Muscle layer of colon (tissue), 2 donors: ENCODE measurements around the gene MPP7.
"Not testable (repeated sequence)": the region's sequence is repeated elsewhere in the genome, so short reads cannot be mapped to it uniquely, and the experiment has no call there.

Experiments
- H3K27ac ChIP-seq: one replicate; pipeline ENCODE4 v1.7.0; 2013; ENCODE audit warnings: low read depth, mild to moderate bottlenecking, low read length, moderate library complexity
- H3K27me3 ChIP-seq, 2 donors: one replicate each; pipeline ENCODE4 v1.7.0; 2013; ENCODE audit warnings: low read length in 2 of 2, mild to moderate bottlenecking in 2 of 2; ENCODE audit not compliant: insufficient read depth in 2 of 2, control insufficient read depth in 1 of 2
- H3K36me3 ChIP-seq: one replicate; pipeline ENCODE4 v1.7.0; 2013; ENCODE audit warnings: mild to moderate bottlenecking, low read length; ENCODE audit not compliant: insufficient read depth
- H3K4me1 ChIP-seq: one replicate; pipeline ENCODE4 v1.7.0; 2013; ENCODE audit warnings: mild to moderate bottlenecking, low read length; ENCODE audit not compliant: insufficient read depth
- H3K4me3 ChIP-seq, 2 donors: one replicate each; pipeline ENCODE4 v1.7.0; 2013; ENCODE audit warnings: low read length in 2 of 2, low read depth in 1 of 2, mild to moderate bottlenecking in 1 of 2, moderate library complexity in 1 of 2
- H3K9ac ChIP-seq: one replicate; pipeline ENCODE4 v1.7.0; 2013; ENCODE audit warnings: low read length
- H3K9me3 ChIP-seq: one replicate; pipeline ENCODE4 v1.7.0; 2013; ENCODE audit warnings: mild to moderate bottlenecking, low read length
- donor health status: abdominal sarcoma.
- donor health status: Adenocarcinoma of cecum.

Gene MPP7

DNA sequence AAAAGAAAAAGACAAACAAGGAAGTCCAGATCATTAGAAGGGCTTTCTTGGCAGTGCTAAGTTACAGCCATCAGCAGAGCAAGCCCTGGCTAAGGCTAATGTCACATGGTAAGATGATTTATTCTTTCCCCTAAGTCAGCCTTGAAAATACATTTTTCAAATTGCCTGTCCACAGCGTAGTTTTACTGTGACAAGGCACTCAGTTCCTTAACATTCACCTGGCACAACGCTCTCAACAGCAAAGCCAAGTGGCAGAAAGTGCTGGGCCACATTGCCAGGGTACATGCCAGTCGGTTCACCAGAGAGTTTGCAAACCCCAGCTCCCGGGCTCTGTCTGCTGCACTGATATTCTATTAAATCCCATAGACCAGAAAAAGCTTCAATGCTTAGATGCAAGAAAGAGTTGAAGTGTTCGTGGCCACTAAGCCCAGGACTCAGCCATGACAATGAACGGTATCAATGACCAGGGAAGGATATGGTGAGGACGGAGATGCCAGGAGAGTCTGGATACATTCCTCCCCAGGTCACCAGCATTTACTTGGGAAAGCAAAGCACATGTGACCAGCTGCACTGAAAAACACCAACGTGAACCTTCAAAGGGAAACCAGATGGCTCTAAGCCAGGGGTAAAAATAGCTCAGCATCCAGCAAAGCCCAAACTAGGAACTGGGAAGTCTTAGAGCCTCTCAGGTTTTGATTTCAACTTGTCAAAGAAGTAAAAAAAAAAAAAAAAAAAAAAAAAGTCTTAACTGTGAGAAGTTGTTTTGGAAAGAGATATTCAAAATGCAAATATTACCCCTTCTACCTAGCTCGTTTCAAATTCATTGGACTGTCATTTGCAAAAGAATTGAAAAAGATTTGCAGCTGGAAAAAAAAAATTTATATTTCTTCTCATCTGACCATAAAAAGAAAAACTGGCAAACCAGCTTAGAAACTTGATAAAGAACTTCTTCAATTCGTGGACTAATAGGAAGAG, 23.9 kb upstream of the MPP7 start:
- Histone ChIP-seq H3K4me1 (peaks cover 64% of the 10 kb centered on the region), H3K27me3 (no peaks in the 10 kb centered on the region), H3K9ac (peak overlapping the region; percentile 49), H3K4me3 (peak overlapping the region in 1 of 2 donors; percentile 54), H3K36me3 (no peaks in the 10 kb centered on the region), H3K9me3 (no peaks in the 10 kb centered on the region), H3K27ac (peak overlapping the region; percentile 64)

DNA sequence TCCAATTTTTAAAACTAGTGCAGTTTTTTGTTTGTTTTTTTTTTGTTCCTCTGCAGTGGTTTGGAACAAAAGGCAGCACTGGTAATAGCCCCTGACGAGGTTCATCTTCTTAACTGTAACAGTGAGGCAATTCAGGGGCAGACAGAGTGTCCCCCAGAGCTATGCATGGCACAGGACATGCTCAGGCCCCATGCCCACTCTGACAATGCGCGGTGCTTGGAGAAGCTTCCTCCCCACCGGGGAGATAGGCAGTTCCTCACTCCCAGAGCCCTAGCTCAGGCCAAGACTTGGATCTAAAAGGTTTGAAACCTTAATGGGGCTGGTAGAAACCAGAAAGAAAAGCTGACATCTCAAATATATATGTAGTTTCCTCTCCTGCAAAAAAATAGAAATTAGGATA, 17.9 kb upstream of the MPP7 start:
- Histone ChIP-seq H3K27ac (no peak overlapping the region), H3K27me3 (no peaks in the 10 kb centered on the region), H3K4me3 (no peak overlapping the region), H3K9me3 (no peaks in the 10 kb centered on the region), H3K9ac (no peak overlapping the region), H3K4me1 (peaks cover 25% of the 10 kb centered on the region), H3K36me3 (no peaks in the 10 kb centered on the region)

DNA sequence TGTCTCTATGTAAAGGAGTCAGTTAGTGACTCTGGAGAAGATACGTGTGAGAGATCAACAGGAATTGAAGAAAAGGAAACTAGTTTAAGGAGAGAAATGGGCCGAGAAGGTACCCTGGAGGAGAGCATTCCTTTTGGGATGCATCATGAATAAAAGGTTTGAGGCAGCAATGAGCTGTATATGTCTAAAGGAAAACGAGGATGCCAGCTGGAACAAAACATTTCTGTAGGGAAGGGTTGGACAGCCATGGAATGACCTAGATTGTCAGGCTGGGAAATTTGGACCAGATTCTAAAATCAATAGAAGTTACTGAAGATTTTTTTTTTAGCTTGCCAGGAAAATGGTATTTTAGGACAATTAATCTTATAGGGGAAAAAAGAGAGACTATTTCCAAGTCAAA, 17.2 kb upstream of the MPP7 start:
- Histone ChIP-seq H3K4me3 (no peak overlapping the region), H3K9ac (no peak overlapping the region), H3K27ac (no peak overlapping the region), H3K36me3 (no peaks in the 10 kb centered on the region), H3K9me3 (no peaks in the 10 kb centered on the region), H3K4me1 (peaks cover 18% of the 10 kb centered on the region), H3K27me3 (no peaks in the 10 kb centered on the region)

DNA sequence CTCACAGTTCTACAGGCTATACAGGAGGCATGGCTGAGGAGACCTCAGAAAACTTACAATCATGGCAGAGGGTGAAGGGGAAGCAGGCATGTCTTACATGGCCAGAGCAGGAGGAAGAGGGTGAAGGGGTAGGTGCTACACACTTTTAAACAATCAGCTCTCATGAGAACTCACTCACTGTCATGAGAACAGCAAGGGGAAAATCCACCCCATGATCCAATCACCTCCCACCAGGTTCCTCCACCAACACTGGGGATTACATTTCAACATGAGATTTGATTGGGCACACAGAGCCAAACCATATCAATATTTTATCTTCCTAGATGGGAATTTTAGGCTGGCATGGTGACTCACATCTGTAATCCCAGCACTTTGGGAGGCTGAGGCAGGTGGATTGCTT, 16.2 kb upstream of the MPP7 start:
- H3K27me3 ChIP-seq, H3K36me3 ChIP-seq, H3K4me3 ChIP-seq, H3K9me3 ChIP-seq, H3K9ac ChIP-seq, H3K27ac ChIP-seq: not testable (repeated sequence)
- peaks cover 14% of the 10 kb centered on the region for H3K4me1 ChIP-seq

DNA sequence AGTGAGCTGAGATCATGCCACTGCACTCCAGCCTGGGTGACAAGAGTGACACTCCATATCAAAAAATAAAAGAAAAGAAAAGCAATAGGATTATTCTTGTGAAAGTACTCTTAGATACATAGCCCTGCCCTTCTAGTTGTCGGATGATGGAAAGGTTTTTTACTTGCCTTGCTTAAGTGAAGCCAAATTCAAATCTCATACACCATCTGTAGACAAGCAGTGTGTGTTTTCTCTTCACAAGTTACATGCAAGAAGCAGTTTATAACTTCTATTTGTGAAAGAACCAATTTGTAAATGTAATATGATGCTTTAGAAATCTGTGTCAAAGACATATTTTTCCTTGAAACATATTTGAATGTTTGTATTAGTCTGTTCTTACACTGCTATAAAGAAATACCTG, 15.8 kb upstream of the MPP7 start:
- Histone ChIP-seq H3K4me3 (no peak overlapping the region), H3K27me3 (no peaks in the 10 kb centered on the region), H3K36me3 (no peaks in the 10 kb centered on the region), H3K9ac (no peak overlapping the region), H3K27ac (no peak overlapping the region), H3K4me1 (peaks cover 14% of the 10 kb centered on the region), H3K9me3 (no peaks in the 10 kb centered on the region)

DNA sequence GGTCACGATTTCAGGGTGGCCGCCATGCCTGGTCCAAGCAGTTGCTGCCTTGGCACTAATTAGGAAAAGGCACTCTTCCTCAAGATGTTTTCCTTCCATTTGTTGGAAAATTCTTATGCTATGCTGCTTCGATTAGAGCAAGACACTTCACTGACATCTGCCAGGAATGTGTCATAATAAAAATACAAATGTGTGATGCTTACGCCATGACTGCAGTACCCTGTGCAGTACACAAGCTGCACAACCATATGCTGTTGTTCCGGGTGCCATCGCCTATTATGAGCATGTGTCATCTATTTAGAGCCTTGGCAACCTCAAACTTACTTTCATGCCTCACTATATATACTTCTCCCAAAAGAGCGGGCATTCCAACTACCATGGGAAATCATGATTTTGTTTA, 14.9 kb upstream of the MPP7 start:
- peaks cover 14% of the 10 kb centered on the region for H3K4me1 ChIP-seq
- H3K27ac ChIP-seq: no peak overlapping the region
- no peak overlapping the region for H3K9ac ChIP-seq
- H3K27me3 ChIP-seq: no peaks in the 10 kb centered on the region
- no peaks in the 10 kb centered on the region for H3K9me3 ChIP-seq
- no peaks in the 10 kb centered on the region for H3K36me3 ChIP-seq
- no peak overlapping the region for H3K4me3 ChIP-seq

DNA sequence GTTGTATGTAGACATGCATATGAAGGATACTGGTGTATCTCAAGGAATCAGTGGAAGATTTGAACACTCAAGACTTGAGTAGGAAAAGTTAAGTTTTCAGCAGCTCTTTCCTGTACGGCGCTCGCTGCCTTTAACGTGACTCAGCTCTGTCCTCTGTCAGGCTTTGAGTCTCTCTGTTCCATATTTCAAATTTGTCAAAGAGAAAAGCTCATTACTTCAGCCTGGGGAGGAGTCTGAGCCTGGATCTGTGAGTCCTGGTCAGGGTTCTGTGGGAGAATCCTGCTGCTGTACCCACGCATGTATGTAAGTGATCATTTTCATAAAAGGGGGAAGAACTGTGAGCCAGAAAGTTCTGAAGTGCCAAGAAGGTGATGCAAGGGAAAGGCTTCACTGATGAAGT, 13.8 kb upstream of the MPP7 start:
- H3K4me1 ChIP-seq: peaks cover 14% of the 10 kb centered on the region
- H3K36me3 ChIP-seq: no peaks in the 10 kb centered on the region
- no peak overlapping the region for H3K9ac ChIP-seq
- no peaks in the 10 kb centered on the region for H3K27me3 ChIP-seq
- H3K9me3 ChIP-seq: no peaks in the 10 kb centered on the region
- H3K27ac ChIP-seq: no peak overlapping the region
- no peak overlapping the region for H3K4me3 ChIP-seq

DNA sequence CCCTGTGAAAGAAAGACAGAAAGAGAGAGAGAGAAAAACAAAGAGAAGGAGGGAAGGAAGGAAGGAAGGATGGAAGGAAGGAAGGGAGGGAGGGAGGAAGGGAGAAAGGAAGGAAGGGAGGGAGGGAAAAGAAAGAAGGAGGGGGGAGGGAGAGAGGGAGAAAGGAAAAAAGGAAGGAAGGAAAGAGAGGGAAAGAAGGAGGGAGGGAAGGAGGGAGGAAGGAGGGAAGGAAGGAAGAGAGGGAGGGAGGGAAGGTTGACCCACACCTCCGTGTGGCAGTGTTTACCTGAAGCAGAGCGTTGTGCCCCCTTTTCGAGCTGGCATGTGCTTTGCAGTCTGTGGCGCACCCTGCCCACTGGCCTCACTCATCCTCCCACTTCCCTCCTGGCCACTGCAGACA, 12.3 kb upstream of the MPP7 start:
- Histone ChIP-seq H3K27ac (no peak overlapping the region), H3K9ac (no peak overlapping the region), H3K9me3 (no peaks in the 10 kb centered on the region), H3K36me3 (no peaks in the 10 kb centered on the region), H3K27me3 (no peaks in the 10 kb centered on the region), H3K4me1 (peaks cover 14% of the 10 kb centered on the region), H3K4me3 (no peak overlapping the region)

DNA sequence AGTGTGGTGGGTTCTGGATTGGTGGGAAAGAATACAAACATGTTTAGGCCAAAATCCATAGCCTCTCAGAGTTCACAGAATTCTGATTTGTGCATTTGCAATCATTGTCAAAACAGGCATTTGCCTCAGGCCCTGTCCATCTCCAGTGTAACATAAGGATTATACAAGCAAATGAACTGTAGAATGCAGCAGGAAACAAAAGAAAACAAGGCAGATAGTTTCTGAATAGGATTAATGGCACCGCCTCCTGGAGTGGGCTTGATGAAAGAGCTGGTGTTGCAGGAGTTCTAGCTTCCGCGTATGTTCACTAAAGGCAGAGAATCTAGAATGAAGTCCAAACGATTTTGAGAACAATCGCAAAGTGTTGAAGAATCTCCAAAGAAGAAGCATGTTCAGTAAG, 11.3 kb upstream of the MPP7 start:
- no peak overlapping the region for H3K4me3 ChIP-seq
- no peaks in the 10 kb centered on the region for H3K9me3 ChIP-seq
- H3K4me1 ChIP-seq: peaks cover 14% of the 10 kb centered on the region
- no peaks in the 10 kb centered on the region for H3K27me3 ChIP-seq
- H3K9ac ChIP-seq: no peak overlapping the region
- H3K27ac ChIP-seq: no peak overlapping the region
- no peaks in the 10 kb centered on the region for H3K36me3 ChIP-seq

DNA sequence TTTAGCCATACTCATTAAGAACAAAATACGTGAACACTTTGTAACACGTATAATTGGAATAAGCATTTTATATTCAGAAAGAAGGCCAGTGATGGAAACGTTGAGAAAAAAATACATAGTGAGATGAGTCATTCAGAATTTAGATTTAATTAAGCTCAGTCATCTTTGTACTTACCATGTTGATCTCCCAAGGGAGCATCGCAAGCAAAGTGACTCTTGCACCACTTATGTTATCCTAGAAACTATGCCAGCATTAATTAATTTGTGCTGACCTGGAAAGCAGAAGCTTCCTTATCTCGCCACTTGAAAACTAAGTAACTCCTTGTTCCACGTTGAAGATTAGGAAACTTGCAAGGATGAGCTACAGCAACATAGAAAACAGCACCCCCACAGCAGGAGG, 9.7 kb upstream of the MPP7 start:
- peaks cover 8% of the 10 kb centered on the region for H3K4me1 ChIP-seq
- H3K4me3 ChIP-seq: no peak overlapping the region
- no peaks in the 10 kb centered on the region for H3K36me3 ChIP-seq
- H3K27me3 ChIP-seq: no peaks in the 10 kb centered on the region
- H3K27ac ChIP-seq: no peak overlapping the region
- no peak overlapping the region for H3K9ac ChIP-seq
- no peaks in the 10 kb centered on the region for H3K9me3 ChIP-seq

DNA sequence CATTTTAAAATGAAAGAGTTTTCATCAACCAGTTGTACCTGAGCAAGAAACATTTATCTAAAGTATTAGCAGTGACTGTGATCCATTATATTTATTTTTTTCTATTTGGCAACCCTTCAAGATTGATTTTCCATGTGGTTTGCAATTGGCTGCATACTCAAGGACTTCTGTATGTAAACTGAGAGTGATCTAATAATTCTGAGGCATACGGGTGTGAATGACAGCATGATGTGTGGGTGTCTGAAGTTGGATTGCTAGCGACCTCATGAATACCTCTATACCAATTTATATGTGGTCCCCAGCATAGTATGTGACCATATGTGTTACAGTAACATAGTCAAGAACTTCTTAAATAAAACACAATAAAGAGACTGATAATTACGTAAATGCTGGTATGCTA, 8.2 kb upstream of the MPP7 start:
- Histone ChIP-seq H3K27me3 (no peaks in the 10 kb centered on the region), H3K9me3 (no peaks in the 10 kb centered on the region), H3K4me1 (no peaks in the 10 kb centered on the region), H3K27ac (no peak overlapping the region), H3K36me3 (no peaks in the 10 kb centered on the region), H3K4me3 (no peak overlapping the region), H3K9ac (no peak overlapping the region)

DNA sequence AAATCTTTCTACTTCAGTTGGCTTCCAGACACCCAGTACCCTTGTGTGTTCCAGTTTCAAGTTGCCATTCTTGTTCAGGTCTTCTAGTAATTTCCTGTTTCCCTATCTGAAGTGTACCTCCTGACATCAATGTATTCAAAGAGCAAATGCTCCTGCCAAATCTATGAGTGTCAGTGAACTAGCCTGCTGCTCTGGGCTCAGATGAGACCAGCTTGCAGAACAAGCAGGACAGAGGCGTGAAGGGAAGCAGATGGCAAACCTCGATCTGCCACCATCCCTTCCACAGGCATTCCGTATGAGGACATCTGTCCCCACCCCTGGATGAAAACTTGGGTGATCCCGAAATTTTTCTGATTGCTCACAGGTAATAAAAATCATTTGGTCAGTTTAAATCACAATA, 4.4 kb upstream of the MPP7 start:
- no peaks in the 10 kb centered on the region for H3K36me3 ChIP-seq
- H3K4me3 ChIP-seq: no peak overlapping the region
- H3K27me3 ChIP-seq: no peaks in the 10 kb centered on the region
- H3K9ac ChIP-seq: no peak overlapping the region
- no peak overlapping the region for H3K27ac ChIP-seq
- no peaks in the 10 kb centered on the region for H3K9me3 ChIP-seq
- H3K4me1 ChIP-seq: peaks cover 6% of the 10 kb centered on the region
